ENCODE results near the gene ZNF581. TPM values are rescaled to one million over a fixed set of nuclear protein-coding genes. Genes with fewer than 3 reads are reported as not detected.

Gene ZNF581
- polyA plus RNA-seq, 1 donor from 2014 or later: 15.3 TPM

GRCh38 chr19:55678121-55678671, 34.7 kb downstream of the ZNF581 start:
- no peaks in the 10 kb centered on the region for H4K20me1 ChIP-seq (ENCODE audit: insufficient read depth)
- peaks cover 53% of the 10 kb centered on the region for H3K79me2 ChIP-seq (replicated peaks; ENCODE audit: insufficient read depth, low read length)
- no peaks in the 10 kb centered on the region for H3K9me3 ChIP-seq (ENCODE audit: low read length)
- no peak overlapping the region for H3K4me2 ChIP-seq (ENCODE audit: low read length)
- TF ChIP-seq EP300 (conservative IDR thresholded peaks at IDR 0.05; ENCODE audit: poor library complexity, severe bottlenecking) (no peak), RAD21 (conservative IDR thresholded peaks at IDR 0.05) (no peak), EZH2 (IDR thresholded peaks at IDR 0.05; ENCODE audit: borderline replicate concordance, insufficient read depth, low read length, poor library complexity, severe bottlenecking) (no peak), CTCF (IDR thresholded peaks at IDR 0.05; ENCODE audit: poor library complexity, severe bottlenecking) (no peak), REST (IDR thresholded peaks at IDR 0.05; ENCODE audit: borderline replicate concordance) (no peak), MXI1 (conservative IDR thresholded peaks at IDR 0.05; ENCODE audit: poor library complexity, severe bottlenecking) (no peak), POLR2AphosphoS5 (IDR thresholded peaks at IDR 0.05) (no peak), SMC3 (conservative IDR thresholded peaks at IDR 0.05; ENCODE audit: poor library complexity) (no peak), TAF1 (IDR thresholded peaks at IDR 0.05; ENCODE audit: low read depth) (no peak)
- H3K9me2 ChIP-seq (ENCODE audit: insufficient read depth, low read length): no peaks in the 10 kb centered on the region
- no peak overlapping the region for H2AFZ ChIP-seq (ENCODE audit: low read depth, low read length)
- H3K4me3 ChIP-seq (ENCODE audit: low read length): no peak overlapping the region
- no peaks in the 10 kb centered on the region for H3F3A ChIP-seq (ENCODE audit: insufficient read depth, low read length, poor library complexity, severe bottlenecking)
- no peak overlapping the region for H3K27ac ChIP-seq (ENCODE audit: low read length)
- H3K36me3 ChIP-seq (ENCODE audit: insufficient read depth, low read length): peaks cover 8% of the 10 kb centered on the region
- no peak overlapping the region for H3K9ac ChIP-seq (ENCODE audit: low read length)
- no peaks in the 10 kb centered on the region for H3K27me3 ChIP-seq (ENCODE audit: insufficient read depth, low read depth, low read length)

DNA sequence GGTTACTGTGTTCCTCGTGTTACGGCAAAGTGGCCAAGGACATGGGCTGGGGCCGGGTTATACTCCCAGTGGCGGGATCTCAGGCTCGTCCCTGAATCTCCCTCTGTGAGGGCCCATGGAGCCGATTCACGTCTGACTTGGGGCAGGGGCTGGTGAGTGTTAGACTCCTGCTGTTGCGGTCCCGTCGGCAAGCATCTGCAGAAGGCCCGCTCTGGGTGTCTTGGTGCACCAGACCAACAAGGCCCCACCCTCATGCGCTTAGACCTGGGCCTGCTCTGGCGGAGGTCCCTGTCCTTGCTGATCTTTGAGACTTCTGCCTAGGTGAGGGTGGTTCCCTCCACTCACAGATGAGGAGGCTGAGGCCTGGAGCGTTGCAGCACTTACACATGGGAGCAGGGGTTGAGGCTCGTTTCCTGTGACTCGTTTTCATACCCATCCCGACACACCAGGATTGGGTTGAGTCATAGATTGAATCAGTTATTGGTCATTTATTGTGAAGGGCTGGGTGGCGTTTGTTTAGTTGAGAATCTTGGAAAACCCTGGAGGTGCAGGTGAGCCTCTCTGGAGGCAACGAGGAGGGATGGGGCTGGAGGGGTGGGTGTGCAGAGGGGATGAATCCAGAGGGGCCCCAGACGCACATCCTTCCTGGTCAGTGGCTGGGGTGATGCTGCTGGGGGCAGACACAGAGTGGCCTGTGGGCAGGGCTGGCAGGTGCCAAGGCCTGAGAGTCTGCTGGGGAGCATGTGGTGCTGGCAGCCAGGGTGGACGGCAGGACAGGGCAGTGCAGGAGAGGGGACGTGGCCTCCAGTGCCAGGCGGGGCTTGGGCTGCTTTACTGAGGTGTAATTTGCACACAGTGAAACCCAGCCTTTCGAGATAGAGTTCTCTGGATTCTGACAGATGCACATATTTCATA, 36.2 kb downstream of the ZNF581 start:
- no peak overlapping the region for H3K27ac ChIP-seq (ENCODE audit: low read length)
- H3K36me3 ChIP-seq (ENCODE audit: insufficient read depth, low read length): peaks cover 8% of the 10 kb centered on the region

More for the DNA sequence above, 36.2 kb downstream of the ZNF581 start:
- Histone ChIP-seq H4K20me1 (ENCODE audit: insufficient read depth) (no peaks in the 10 kb centered on the region), H3K79me2 (replicated peaks; ENCODE audit: insufficient read depth, low read length) (peaks cover 52% of the 10 kb centered on the region), H3K9me3 (ENCODE audit: low read length) (no peaks in the 10 kb centered on the region), H3K4me2 (ENCODE audit: low read length) (no peak overlapping the region), H3F3A (ENCODE audit: insufficient read depth, low read length, poor library complexity, severe bottlenecking) (no peaks in the 10 kb centered on the region), H2AFZ (ENCODE audit: low read depth, low read length) (no peak overlapping the region), H3K9me2 (ENCODE audit: insufficient read depth, low read length) (no peaks in the 10 kb centered on the region), H3K9ac (ENCODE audit: low read length) (no peak overlapping the region), H3K4me3 (ENCODE audit: low read length) (no peak overlapping the region), H3K27me3 (ENCODE audit: insufficient read depth, low read depth, low read length) (no peaks in the 10 kb centered on the region)
- TF ChIP-seq SMC3 (conservative IDR thresholded peaks at IDR 0.05; ENCODE audit: poor library complexity): no peak
- no peak for TF ChIP-seq EZH2 (IDR thresholded peaks at IDR 0.05; ENCODE audit: borderline replicate concordance, insufficient read depth, low read length, poor library complexity, severe bottlenecking)
- TF ChIP-seq EP300 (conservative IDR thresholded peaks at IDR 0.05; ENCODE audit: poor library complexity, severe bottlenecking): no peak
- TF ChIP-seq TAF1 (IDR thresholded peaks at IDR 0.05; ENCODE audit: low read depth): no peak
- no peak for TF ChIP-seq MXI1 (conservative IDR thresholded peaks at IDR 0.05; ENCODE audit: poor library complexity, severe bottlenecking)
- no peak for TF ChIP-seq REST (IDR thresholded peaks at IDR 0.05; ENCODE audit: borderline replicate concordance)
- TF ChIP-seq POLR2AphosphoS5 (IDR thresholded peaks at IDR 0.05): no peak
- TF ChIP-seq CTCF (IDR thresholded peaks at IDR 0.05; ENCODE audit: poor library complexity, severe bottlenecking): no peak
- no peak for TF ChIP-seq RAD21 (conservative IDR thresholded peaks at IDR 0.05)
